Esophagus squamous epithelium (tissue), 5 donors: ENCODE results near the gene EPB41L1. TPM values are rescaled to one million over a fixed set of nuclear protein-coding genes. Genes with fewer than 3 reads are reported as not detected.

Experiments used
- DNase-seq: peaks from one replicate; lab custom pipeline; 2025; lab: John Stamatoyannopoulos, UW
- H3K27ac ChIP-seq, 4 donors: fragments of 200-600 bp; sonication (generic); one replicate each; pipeline ENCODE4 v1.5.1; 2016 to 2019; ENCODE audit warnings: mild to moderate bottlenecking in 1 of 4
- H3K27me3 ChIP-seq, 4 donors: fragments of 200-600 bp; sonication (generic); 1 replicate in 3 of 4; 2 replicates in 1 of 4; pipeline versions ENCODE4 v1.5.1 to v1.6.0; 2017 to 2021; ENCODE audit warnings: antibody characterized with exemption in 1 of 4
- H3K36me3 ChIP-seq, 3 donors: fragments of 200-600 bp; sonication (generic); one replicate each; pipeline ENCODE4 v1.5.1; 2016 to 2019
- H3K4me1 ChIP-seq, 3 donors: fragments of 200-600 bp; sonication (generic); one replicate each; pipeline ENCODE4 v1.5.1; 2017 to 2019
- H3K4me3 ChIP-seq, 4 donors: fragments of 200-600 bp; sonication (generic); 1 replicate in 3 of 4; 2 replicates in 1 of 4; pipeline ENCODE4 v1.5.1; 2016 to 2019; ENCODE audit warnings: mild to moderate bottlenecking in 2 of 4, moderate library complexity in 1 of 4
- H3K9me3 ChIP-seq, 3 donors: fragments of 200-600 bp; sonication (generic); one replicate each; pipeline ENCODE4 v1.5.1; 2016 to 2019
- POLR2A ChIP-seq, 4 donors: fragments of 450-650 bp; IDR thresholded peaks; one replicate each; pipeline ENCODE4 v1.6.1; 2017; ENCODE audit warnings: antibody characterized with exemption in 4 of 4, mild to moderate bottlenecking in 4 of 4, moderate library complexity in 3 of 4
- WGBS, 2 donors: methylation state at CpG; one replicate each; pipeline ENCODE4 v1.1.5; 2018; 5-methylcytosine and 5-hydroxymethylcytosine counted together
- intact Hi-C: fragments of 100-400 bp; cut with DNase I; formaldehyde crosslinking; loops from one replicate; pipeline ENCODE4 v1.15.0; 2022
- total RNA-seq, 4 donors: library from RNA; depleted of rRNA; stranded (reverse); fragments of >200 nt; gene quantifications; one replicate each; pipeline ENCODE4 v1.1.0, GENCODE V29; 2016
- TF ChIP-seq, protein P1 (sequence below), 6 experiments: fragments of 450-650 bp in 4 of 6; fragments of 200-600 bp in 2 of 6; sonication (generic) in 2 of 6; IDR thresholded peaks; one replicate each; pipeline ENCODE4 v1.5.1; 2016 to 2019; ENCODE audit warnings: antibody characterized with exemption in 6 of 6, mild to moderate bottlenecking in 4 of 6, moderate library complexity in 4 of 6
- donor health status: DM: yes; HTN: yes; CAD: no.

The EPB41L1 gene
- total RNA-seq, 4 donors from 2014 or later = 39.1 to 112 (median 85.7) TPM

DNA sequence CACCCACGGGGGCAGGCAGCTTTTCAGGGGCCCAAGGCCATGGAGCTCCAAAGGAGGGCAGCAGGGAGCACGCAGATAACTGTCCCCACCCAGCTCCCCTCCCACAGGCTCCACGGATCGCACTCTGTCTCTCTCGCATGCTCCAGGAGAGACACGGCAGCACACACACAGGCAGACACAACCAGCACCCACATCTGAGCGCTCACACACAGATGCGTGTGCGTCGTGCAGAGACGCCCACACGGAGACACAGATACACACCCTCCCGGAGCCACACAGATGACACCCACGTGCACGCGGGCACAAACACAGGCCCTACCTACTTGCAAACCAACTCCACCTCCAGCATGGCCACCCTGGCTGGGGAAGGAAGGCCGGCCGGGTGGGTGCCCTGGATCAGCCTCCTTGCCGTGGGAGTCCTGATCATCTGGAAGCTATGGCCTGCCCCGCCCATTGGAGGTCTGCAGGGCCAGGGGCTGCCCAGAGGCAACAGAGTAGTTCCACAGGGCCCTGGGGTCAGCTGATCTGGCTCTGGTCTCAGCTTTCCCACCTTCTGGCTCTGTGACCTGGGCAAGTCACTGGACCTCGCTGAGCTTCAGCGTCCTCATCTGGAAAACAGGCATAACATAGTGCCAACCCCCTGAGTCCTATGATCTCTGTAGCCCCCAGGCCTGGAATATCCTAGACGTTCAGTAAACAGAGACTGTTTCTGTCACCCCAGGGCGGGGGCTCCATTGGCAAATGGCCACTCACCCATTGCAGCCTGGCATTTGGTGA is 113.3 kb downstream of the EPB41L1 start:
- Histone ChIP-seq H3K4me1 (no peaks in the 10 kb centered on the region), H3K4me3 (no peak overlapping the region), H3K27me3 (peaks cover 0 to 5% (median 0%) of the 10 kb centered on the region in 4 donors), H3K36me3 (no peaks in the 10 kb centered on the region), H3K9me3 (no peaks in the 10 kb centered on the region), H3K27ac (no peak overlapping the region)
- TF ChIP-seq, protein P1, sequence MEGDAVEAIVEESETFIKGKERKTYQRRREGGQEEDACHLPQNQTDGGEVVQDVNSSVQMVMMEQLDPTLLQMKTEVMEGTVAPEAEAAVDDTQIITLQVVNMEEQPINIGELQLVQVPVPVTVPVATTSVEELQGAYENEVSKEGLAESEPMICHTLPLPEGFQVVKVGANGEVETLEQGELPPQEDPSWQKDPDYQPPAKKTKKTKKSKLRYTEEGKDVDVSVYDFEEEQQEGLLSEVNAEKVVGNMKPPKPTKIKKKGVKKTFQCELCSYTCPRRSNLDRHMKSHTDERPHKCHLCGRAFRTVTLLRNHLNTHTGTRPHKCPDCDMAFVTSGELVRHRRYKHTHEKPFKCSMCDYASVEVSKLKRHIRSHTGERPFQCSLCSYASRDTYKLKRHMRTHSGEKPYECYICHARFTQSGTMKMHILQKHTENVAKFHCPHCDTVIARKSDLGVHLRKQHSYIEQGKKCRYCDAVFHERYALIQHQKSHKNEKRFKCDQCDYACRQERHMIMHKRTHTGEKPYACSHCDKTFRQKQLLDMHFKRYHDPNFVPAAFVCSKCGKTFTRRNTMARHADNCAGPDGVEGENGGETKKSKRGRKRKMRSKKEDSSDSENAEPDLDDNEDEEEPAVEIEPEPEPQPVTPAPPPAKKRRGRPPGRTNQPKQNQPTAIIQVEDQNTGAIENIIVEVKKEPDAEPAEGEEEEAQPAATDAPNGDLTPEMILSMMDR (IDR thresholded peaks at IDR 0.05) = no peak
- TF ChIP-seq POLR2A (IDR thresholded peaks at IDR 0.05) = no peak
- DNase-seq = no peak
- WGBS, 2 donors = 94 to 100% methylated on average over 1 to 9 of the region's 24 CpGs
- intact Hi-C loops = no loop called here

DNA sequence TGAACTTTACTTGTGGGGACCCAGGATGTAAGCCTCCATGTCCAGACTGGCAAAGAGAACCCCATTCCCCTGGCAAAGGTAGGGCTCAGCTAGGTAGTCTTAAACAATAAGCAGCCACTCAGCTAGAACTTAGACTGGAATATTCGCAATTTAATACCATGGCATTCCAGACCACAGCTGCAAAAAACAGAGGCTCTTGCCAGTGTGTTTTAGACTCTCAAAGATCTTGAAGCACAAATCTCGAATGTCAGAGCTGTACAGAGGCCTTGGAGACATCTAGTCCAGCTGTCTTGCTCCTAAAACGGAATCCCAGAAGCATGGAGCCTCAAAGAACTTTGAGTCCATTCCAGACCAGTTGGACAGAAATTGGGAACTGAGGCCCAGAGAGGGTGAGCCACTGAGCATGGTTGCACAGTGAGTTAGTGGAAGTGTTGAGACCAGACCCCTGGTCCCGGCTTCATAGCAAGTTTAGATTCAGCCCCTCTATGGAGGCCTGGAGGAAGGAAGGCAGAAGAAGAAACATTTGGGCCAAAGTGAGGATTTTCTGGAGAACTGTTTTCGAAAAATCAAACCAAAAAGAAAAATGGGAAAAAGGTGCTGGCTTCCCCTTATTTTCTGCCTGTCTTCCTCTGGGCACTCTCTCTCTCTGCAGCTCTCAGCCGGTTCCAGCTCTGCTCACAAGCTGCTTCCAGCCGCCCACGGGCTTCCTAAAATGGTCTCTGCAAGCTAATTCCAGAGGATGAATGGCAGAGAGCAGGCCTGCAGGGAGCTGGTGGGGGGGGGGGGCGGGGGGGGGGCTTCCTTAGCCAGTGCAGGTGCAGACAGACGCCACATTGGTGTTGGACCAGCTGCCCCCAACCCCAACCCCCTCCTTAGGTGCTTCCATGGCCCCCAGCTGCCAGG is 114.2 kb downstream of the EPB41L1 start:
- TF ChIP-seq POLR2A (IDR thresholded peaks at IDR 0.05) = no peak
- TF ChIP-seq, protein P1 (IDR thresholded peaks at IDR 0.05) = no peak
- Histone ChIP-seq H3K4me3 (no peak overlapping the region), H3K36me3 (no peaks in the 10 kb centered on the region), H3K9me3 (no peaks in the 10 kb centered on the region), H3K27ac (no peak overlapping the region), H3K4me1 (no peaks in the 10 kb centered on the region), H3K27me3 (peaks cover 0 to 14% (median 0%) of the 10 kb centered on the region in 4 donors)
- 45 to 57% methylated on average over 9 of the region's 10 CpGs for WGBS, 2 donors
- no peak for DNase-seq
- intact Hi-C loops = no loop called here

DNA sequence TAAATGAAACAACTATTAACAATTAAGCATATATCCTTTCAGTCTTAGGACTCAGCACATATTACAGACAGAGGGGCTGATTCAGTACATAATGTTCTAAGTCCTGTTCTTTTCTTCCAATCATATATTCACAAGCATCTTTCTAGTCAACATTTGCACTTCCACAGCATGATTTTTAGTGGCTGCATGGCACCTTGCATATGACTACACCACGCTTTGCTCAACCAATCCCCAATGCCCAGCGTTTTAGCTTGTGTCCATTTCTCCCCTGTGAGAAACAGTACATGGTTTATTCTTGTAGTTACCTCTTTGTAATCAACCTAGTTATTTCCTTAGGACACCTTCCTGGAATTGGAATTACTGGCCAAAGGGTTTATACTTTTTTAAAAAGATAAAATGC is 115.0 kb downstream of the EPB41L1 start:
- Histone ChIP-seq H3K4me1 (no peaks in the 10 kb centered on the region), H3K27ac (no peak overlapping the region), H3K4me3 (no peak overlapping the region), H3K27me3 (peaks cover 0 to 22% (median 0%) of the 10 kb centered on the region in 4 donors), H3K9me3 (no peaks in the 10 kb centered on the region), H3K36me3 (no peaks in the 10 kb centered on the region)
- TF ChIP-seq, protein P1 (IDR thresholded peaks at IDR 0.05) = no peak
- no peak for TF ChIP-seq POLR2A (IDR thresholded peaks at IDR 0.05)
- no peak for DNase-seq
- intact Hi-C loops = no loop called here
- WGBS, 2 donors = 68 to 69% methylated on average over 2 of the region's 2 CpGs

DNA sequence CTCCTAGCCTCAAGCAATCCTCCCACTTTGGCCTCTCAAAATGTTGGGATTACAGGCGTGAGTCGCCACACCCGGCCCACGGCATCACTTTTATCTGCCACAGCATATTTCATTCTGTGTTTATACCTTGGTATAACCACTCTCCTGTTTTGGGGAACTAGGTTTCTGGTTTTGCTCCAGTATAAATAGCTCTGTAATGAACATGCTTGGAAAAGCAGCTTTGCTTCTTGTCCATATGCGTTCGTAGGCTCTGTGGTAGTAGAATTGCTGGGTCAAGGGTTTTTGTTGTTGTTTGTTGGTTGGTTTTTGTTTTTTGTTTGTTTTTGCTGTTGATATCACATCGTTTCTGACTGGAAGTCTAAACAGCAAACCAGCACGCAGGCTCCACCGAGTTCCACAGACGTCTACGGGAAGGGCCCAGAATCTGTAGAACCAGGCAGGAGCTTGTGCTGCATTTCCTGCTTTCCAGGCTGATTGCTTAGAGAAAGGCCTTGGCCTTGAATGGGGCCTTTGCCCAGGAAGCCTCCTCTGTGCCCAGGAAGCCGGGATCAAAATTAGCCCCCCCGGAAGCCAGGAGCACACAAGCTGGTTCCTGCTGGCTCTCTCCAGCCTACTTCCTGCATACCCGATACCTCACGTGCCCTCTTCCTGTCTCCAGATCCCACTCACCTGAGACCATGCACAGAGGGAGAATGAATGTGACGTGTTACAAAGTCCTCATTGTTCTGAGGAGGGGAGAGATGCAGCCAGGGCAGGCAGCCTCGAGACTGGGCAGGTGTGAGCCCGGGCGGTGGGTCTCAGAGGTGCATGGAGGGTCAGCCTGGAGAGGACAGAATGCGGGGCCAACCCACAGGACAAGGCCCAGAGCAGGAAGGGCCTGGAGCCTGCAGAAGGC is 116.5 kb downstream of the EPB41L1 start:
- H3K36me3 ChIP-seq = no peaks in the 10 kb centered on the region
- no peak overlapping the region for H3K4me3 ChIP-seq
- DNase-seq = no peak
- WGBS, 2 donors = 80 to 82% methylated on average over 11 to 14 of the region's 20 CpGs
- no peak overlapping the region for H3K27ac ChIP-seq
- TF ChIP-seq POLR2A (IDR thresholded peaks at IDR 0.05) = no peak
- TF ChIP-seq, protein P1 (IDR thresholded peaks at IDR 0.05) = no peak
- peaks cover 0 to 36% (median 0%) of the 10 kb centered on the region in 4 donors for H3K27me3 ChIP-seq
- H3K4me1 ChIP-seq = no peaks in the 10 kb centered on the region
- H3K9me3 ChIP-seq = no peaks in the 10 kb centered on the region
- intact Hi-C loops = no loop called here
